Gastroesophageal sphincter (tissue), 4 donors: ENCODE measurements around the gene SERTAD1. TPM values are rescaled to one million over a fixed set of nuclear protein-coding genes. Genes with fewer than 3 reads are reported as not detected.

ENCODE experiments used
- ATAC-seq: fragments of 150-250 bp; one replicate; pipeline ENCODE4 v1.9.1; 2016; ENCODE audit warnings: mild to moderate bottlenecking, moderate library complexity
- H3K27ac ChIP-seq, 4 donors: fragments of 200-600 bp; sonication (generic) in 3 of 4; 1 replicate in 3 of 4; 2 replicates in 1 of 4; pipeline ENCODE4 v1.5.1; 2016 to 2019
- H3K27me3 ChIP-seq: fragments of 200-600 bp; sonication (generic); one replicate; pipeline ENCODE4 v1.5.1; 2019
- H3K36me3 ChIP-seq, 2 donors: fragments of 200-600 bp; sonication (generic); one replicate each; pipeline ENCODE4 v1.5.1; 2019; ENCODE audit warnings: control low read depth in 1 of 2
- H3K4me1 ChIP-seq, 3 donors: fragments of 200-600 bp; sonication (generic); 1 replicate in 2 of 3; 2 replicates in 1 of 3; pipeline ENCODE4 v1.5.1; 2016 to 2019; ENCODE audit warnings: control low read depth in 2 of 3
- H3K4me3 ChIP-seq, 2 donors: fragments of 200-600 bp; sonication (generic); one replicate each; pipeline ENCODE4 v1.5.1; 2019; ENCODE audit warnings: mild to moderate bottlenecking in 1 of 2, moderate library complexity in 1 of 2
- H3K9me3 ChIP-seq, 3 donors: fragments of 200-600 bp; sonication (generic); one replicate each; pipeline ENCODE4 v1.5.1; 2017 to 2019; ENCODE audit warnings: control low read depth in 2 of 3
- EP300 ChIP-seq: sonication (generic); formaldehyde crosslinking; IDR thresholded peaks from one replicate; pipeline ENCODE4 v1.6.1; 2017; ENCODE audit warnings: antibody characterized with exemption, mild to moderate bottlenecking
- POLR2A ChIP-seq, 2 donors: fragments of 450-650 bp; IDR thresholded peaks; one replicate each; pipeline ENCODE4 v1.6.1; 2017; ENCODE audit warnings: antibody characterized with exemption in 2 of 2, mild to moderate bottlenecking in 2 of 2, moderate library complexity in 1 of 2
- POLR2AphosphoS5 ChIP-seq: sonication (generic); formaldehyde crosslinking; IDR thresholded peaks from one replicate; pipeline ENCODE4 v1.6.1; 2017; ENCODE audit warnings: antibody characterized with exemption
- WGBS, 2 donors: methylation state at CpG; one replicate each; pipeline ENCODE4 v1.1.5; 2018; ENCODE audit warnings: low coverage in 1 of 2; 5-methylcytosine and 5-hydroxymethylcytosine counted together
- total RNA-seq, 4 donors: library from RNA; depleted of rRNA; stranded (reverse); fragments of >200 nt; gene quantifications; one replicate each; pipeline ENCODE4 v1.1.0, GENCODE V29; 2016
- TF ChIP-seq, protein P1 (sequence below), 4 experiments: fragments of 200-600 bp in 2 of 4; fragments of 450-650 bp in 2 of 4; sonication (generic) in 1 of 4; IDR thresholded peaks; one replicate each; pipeline ENCODE4 v1.5.1; 2017 to 2019; ENCODE audit warnings: antibody characterized with exemption in 4 of 4, mild to moderate bottlenecking in 2 of 4, moderate library complexity in 2 of 4

SERTAD1 gene, protein sequence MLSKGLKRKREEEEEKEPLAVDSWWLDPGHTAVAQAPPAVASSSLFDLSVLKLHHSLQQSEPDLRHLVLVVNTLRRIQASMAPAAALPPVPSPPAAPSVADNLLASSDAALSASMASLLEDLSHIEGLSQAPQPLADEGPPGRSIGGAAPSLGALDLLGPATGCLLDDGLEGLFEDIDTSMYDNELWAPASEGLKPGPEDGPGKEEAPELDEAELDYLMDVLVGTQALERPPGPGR
- total RNA-seq, result 10 to 100 TPM; 16.6 to 22.1 (median 18.9) TPM

DNA sequence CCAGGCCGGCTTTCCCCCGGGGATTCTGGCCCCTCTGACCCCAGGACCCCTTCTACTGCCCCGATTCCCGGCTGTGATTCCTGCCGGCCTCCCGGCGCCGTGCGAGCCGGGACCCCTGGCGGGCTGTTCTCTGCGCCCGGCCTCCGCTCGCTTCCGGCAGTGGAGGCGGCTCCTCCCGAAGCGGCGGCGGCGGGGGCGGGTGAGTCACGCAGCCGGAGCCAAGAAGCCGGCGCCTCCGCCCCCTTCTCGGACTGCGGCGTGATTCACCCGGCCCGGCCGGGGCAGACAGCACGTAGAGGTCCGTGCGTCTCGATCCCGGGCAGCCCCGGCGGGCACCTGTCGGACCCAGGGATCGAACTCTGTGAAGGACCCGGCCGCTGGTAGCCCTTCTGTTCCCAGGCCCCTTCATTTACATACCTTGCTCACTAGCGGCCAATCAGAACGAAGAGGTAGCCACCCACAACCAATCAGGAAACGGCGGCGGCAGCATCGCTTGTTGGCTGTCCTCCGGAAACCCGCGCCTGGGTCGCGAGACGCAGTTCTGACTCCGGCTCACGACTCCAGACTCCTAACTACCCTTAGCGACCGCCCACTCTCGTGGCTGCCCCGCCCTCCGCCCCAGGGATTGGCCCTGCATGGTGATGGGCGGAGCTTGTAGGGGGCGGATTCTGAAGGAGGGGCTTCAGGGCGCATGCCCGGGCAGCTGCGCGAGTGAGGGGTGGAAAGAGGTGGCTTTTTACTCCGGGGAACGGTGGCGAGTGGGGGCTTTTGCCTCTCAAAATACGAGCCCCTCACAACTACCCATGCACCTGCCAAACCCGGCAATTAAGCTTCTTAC lies at the start of gene SERTAD1:
Gene SERTAD1 (minus strand): TSS at position 543 of the 838 bp plus-strand sequence. CDS start 2,446 bp downstream, outside the sequence.
- H3K4me1 ChIP-seq, result peaks cover 0 to 47% (median 29%) of the 10 kb centered on the region in 3 donors
- no peaks in the 10 kb centered on the region for H3K27me3 ChIP-seq
- peak; percentile 92 for ATAC-seq
- peak; percentile 96 to 97 for TF ChIP-seq POLR2A (IDR thresholded peaks at IDR 0.05)
- peak; percentile 99 for TF ChIP-seq POLR2AphosphoS5
- TF ChIP-seq, protein P1, sequence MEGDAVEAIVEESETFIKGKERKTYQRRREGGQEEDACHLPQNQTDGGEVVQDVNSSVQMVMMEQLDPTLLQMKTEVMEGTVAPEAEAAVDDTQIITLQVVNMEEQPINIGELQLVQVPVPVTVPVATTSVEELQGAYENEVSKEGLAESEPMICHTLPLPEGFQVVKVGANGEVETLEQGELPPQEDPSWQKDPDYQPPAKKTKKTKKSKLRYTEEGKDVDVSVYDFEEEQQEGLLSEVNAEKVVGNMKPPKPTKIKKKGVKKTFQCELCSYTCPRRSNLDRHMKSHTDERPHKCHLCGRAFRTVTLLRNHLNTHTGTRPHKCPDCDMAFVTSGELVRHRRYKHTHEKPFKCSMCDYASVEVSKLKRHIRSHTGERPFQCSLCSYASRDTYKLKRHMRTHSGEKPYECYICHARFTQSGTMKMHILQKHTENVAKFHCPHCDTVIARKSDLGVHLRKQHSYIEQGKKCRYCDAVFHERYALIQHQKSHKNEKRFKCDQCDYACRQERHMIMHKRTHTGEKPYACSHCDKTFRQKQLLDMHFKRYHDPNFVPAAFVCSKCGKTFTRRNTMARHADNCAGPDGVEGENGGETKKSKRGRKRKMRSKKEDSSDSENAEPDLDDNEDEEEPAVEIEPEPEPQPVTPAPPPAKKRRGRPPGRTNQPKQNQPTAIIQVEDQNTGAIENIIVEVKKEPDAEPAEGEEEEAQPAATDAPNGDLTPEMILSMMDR (IDR thresholded peaks at IDR 0.05), result peak in 3 of 4 experiments; percentile 79 to 94 (median 80)
- TF ChIP-seq EP300, result no peak
- peak within 1 kb of the TSS; percentile 71 to 81 for H3K4me3 ChIP-seq
- peaks cover 0 to 16% of the 10 kb centered on the region in 2 donors for H3K36me3 ChIP-seq
- H3K9me3 ChIP-seq, result no peaks in the 10 kb centered on the region
- no CpG with 5 or more reads among the region's 75 CpGs for WGBS, 2 donors
- peak within 1 kb of the TSS; percentile 94 to 100 (median 98) for H3K27ac ChIP-seq

DNA sequence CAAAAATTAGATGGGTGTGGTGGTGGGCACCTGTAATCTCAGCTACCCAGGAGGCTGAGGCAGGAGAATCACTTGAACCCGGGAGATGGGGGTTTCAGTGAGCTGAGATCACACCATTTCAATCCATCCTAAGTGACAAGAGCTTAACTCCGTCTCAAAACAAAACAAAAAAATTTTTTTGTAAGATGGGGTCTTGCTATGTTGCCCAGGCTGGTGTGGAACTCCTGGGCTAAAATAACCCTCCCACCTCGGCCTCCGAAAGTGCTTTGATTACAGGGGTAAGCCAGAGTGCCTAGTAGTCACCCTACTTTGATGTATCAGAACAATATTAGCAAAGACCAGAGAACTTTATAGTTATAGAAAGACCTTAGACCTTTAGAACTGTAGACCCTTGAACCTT lies 48.9 kb upstream of the SERTAD1 start:
- WGBS, 2 donors, result 83 to 90% methylated on average over 4 of the region's 4 CpGs
- H3K4me3 ChIP-seq, result no peak overlapping the region
- peaks cover 0 to 9% of the 10 kb centered on the region in 2 donors for H3K36me3 ChIP-seq
- ATAC-seq, result no peak
- H3K27me3 ChIP-seq, result no peaks in the 10 kb centered on the region
- TF ChIP-seq, protein P1 (IDR thresholded peaks at IDR 0.05), result no peak
- TF ChIP-seq POLR2AphosphoS5, result no peak
- TF ChIP-seq EP300, result no peak
- no peaks in the 10 kb centered on the region for H3K4me1 ChIP-seq
- H3K27ac ChIP-seq, result no peak overlapping the region
- H3K9me3 ChIP-seq, result no peaks in the 10 kb centered on the region

DNA sequence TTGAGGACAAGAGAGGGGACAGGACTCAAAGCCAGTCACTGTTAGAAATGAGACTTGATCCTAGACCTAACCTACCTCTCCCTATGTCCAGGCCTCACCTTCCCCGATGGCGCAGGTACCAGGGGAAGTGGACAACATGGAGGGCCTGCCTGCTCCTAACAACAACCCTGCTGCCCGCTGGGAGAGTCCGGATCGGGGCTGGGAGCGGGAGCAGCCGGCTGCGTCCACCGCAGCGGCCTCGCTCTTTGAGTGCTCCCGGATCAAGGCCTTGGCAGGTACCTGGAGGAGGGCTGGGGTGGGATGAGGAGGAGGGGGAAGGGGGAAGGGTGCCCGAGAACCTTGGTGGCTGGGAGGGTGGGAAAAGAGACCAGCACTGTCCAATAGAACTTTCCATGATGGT lies 46.7 kb upstream of the SERTAD1 start:
- TF ChIP-seq POLR2AphosphoS5 (no peak), POLR2A (IDR thresholded peaks at IDR 0.05) (no peak), EP300 (no peak)
- TF ChIP-seq, protein P1 (IDR thresholded peaks at IDR 0.05), result no peak
- no peak for ATAC-seq
- no peaks in the 10 kb centered on the region for H3K9me3 ChIP-seq

DNA sequence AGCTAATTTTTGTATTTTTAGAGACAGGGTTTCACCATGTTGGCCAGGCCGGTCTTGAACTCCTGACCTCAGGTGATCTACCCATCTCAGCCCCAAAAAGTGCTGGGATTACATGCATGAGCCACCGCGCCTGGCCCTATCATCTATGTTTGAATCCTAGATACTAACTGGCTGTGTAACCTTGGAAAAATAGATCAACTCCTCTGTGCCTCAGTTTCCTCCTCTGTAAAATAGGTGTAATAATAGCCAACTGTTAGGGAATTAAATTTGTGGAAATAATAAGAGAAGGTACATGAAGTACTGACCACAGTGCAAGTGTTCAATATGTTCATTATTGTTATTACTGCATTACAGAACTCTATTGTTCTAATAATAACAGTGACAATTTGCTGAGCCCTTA lies 45.3 kb upstream of the SERTAD1 start:
- no peaks in the 10 kb centered on the region for H3K9me3 ChIP-seq
- no peak for ATAC-seq
- WGBS, 2 donors, result 91% methylated on average over 3 of the region's 3 CpGs; no CpG with 5 or more reads in 1 of the 2 donors
- H3K27ac ChIP-seq, result no peak overlapping the region
- H3K27me3 ChIP-seq, result no peaks in the 10 kb centered on the region
- no peak overlapping the region for H3K4me3 ChIP-seq
- H3K36me3 ChIP-seq, result no peaks in the 10 kb centered on the region
- TF ChIP-seq POLR2A (IDR thresholded peaks at IDR 0.05) (no peak), POLR2AphosphoS5 (no peak), EP300 (no peak)
- TF ChIP-seq, protein P1 (IDR thresholded peaks at IDR 0.05), result no peak
- peaks cover 0 to 21% (median 9%) of the 10 kb centered on the region in 3 donors for H3K4me1 ChIP-seq

More for the DNA sequence above, 46.7 kb upstream of the SERTAD1 start:
- Histone ChIP-seq H3K36me3 (peaks cover 0 to 3% of the 10 kb centered on the region in 2 donors), H3K4me3 (no peak overlapping the region), H3K27me3 (no peaks in the 10 kb centered on the region), H3K27ac (no peak overlapping the region), H3K4me1 (peaks cover 0 to 9% (median under 1%) of the 10 kb centered on the region in 3 donors)
- 80% methylated on average over 4 of the region's 13 CpGs; no CpG with 5 or more reads in 1 of the 2 donors for WGBS, 2 donors
